ENCODE data around the gene FXN. TPM values are rescaled to one million over a fixed set of nuclear protein-coding genes. Genes with fewer than 3 reads are reported as not detected.

Gene FXN
- total and polyA plus RNA-seq, 2 experiments from 2014 or later: 5.6 to 22.0 TPM

DNA sequence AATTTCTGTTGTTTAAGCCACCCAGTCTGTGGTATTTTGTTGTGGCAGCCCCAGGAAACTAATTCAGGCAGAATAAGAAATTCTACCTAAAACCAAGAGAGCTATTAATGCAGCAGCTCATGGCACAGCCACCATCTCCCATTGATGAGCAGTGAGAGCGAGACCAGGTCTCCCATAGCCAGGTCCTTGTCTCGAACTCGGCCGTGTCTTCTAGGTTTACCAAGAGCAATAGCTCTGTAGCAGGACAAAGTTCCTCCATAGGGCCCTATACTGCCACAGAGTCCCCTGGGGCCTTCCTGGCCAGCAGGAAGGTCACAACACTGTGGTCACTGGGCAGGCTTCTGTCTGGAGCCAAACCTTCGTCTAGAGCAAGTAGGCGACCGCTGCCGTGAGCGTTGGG lies 104.0 kb downstream of the FXN start:
- 88 to 92% methylated on average over 9 of the region's 9 CpGs for WGBS, 2 experiments (ENCODE audit: low coverage in 1 of 2, low lambda C conversion rate in 2 of 2, missing lambda C conversion rate in 2 of 2)
- H3F3A ChIP-seq (ENCODE audit: insufficient read depth): no peaks in the 10 kb centered on the region
- no peak overlapping the region for H3K4me2 ChIP-seq (ENCODE audit: unreplicated experiment)
- no peak overlapping the region for H3K27ac ChIP-seq
- no peak for TF ChIP-seq EZH2phosphoT487 (IDR thresholded peaks at IDR 0.05; ENCODE audit: insufficient read depth, low read depth)
- no peak for TF ChIP-seq EZH2 (IDR thresholded peaks at IDR 0.05; ENCODE audit: insufficient read depth, poor library complexity, severe bottlenecking)
- no peak overlapping the region for H3K4me3 ChIP-seq
- no peak overlapping the region for H2AFZ ChIP-seq
- no peak for DNase-seq
- no peaks in the 10 kb centered on the region for H3K36me3 ChIP-seq (ENCODE audit: low read depth)
- H3K27me3 ChIP-seq (replicated peaks; ENCODE audit: insufficient read depth): no peaks in the 10 kb centered on the region
- H4K20me1 ChIP-seq (ENCODE audit: insufficient read depth): no peaks in the 10 kb centered on the region
- H3K4me1 ChIP-seq (ENCODE audit: insufficient read depth): no peaks in the 10 kb centered on the region
- H3K79me2 ChIP-seq (ENCODE audit: insufficient read depth): no peaks in the 10 kb centered on the region
- no peak overlapping the region for H3K9ac ChIP-seq
- H3K9me3 ChIP-seq (ENCODE audit: low read depth): no peaks in the 10 kb centered on the region
- in situ Hi-C loops (cut with MboI): no loop called here
- no peaks in the 10 kb centered on the region for H3K9me2 ChIP-seq (ENCODE audit: insufficient read depth)

DNA sequence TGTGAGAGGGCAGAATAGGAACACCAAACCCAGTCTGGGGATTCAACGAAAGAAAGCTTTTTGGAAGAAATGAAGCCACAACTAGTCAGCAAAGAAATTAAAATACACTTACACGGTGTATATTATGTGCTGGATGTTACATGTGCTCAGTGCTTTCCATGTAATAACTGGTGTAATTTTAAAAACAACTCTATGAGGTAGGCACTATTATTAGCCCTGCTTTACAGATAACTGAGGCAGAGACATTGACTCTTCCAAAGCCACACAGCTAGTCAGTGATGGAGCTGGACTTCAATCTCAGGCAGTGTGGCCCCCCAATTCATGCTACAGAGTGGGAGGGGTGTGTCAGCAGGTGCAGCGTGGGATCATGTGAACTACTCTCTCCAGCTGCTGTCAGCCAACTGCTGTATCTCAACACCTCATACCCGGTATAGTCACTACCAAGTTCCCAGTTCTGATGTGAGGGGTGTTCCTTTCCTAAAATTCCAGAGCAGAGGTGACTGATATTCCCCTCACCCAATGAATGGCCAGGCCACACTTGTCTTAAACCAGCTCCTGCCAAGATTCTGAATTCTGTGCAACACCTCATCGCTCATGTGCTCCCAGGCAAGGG lies 104.7 kb downstream of the FXN start:
- no peak overlapping the region for H3K4me2 ChIP-seq (ENCODE audit: unreplicated experiment)
- in situ Hi-C loops (cut with MboI): loop anchor here (10.0 kb wide), 1 partner anchor 55 kb away; no protein-coding TSS in a partner anchor
- H3K36me3 ChIP-seq (ENCODE audit: low read depth): no peaks in the 10 kb centered on the region
- H3F3A ChIP-seq (ENCODE audit: insufficient read depth): no peaks in the 10 kb centered on the region
- 92 to 95% methylated on average over 5 of the region's 5 CpGs for WGBS, 2 experiments (ENCODE audit: low coverage in 1 of 2, low lambda C conversion rate in 2 of 2, missing lambda C conversion rate in 2 of 2)
- DNase-seq: no peak
- H4K20me1 ChIP-seq (ENCODE audit: insufficient read depth): no peaks in the 10 kb centered on the region
- no peaks in the 10 kb centered on the region for H3K27me3 ChIP-seq (replicated peaks; ENCODE audit: insufficient read depth)
- TF ChIP-seq EZH2phosphoT487 (IDR thresholded peaks at IDR 0.05; ENCODE audit: insufficient read depth, low read depth) (no peak), EZH2 (IDR thresholded peaks at IDR 0.05; ENCODE audit: insufficient read depth, poor library complexity, severe bottlenecking) (no peak)
- H3K9me3 ChIP-seq (ENCODE audit: low read depth): no peaks in the 10 kb centered on the region
- H3K4me1 ChIP-seq (ENCODE audit: insufficient read depth): 0 out of 2 replicates have a peak, but pooled peaks cover 4% of the 10 kb centered on the region
- no peaks in the 10 kb centered on the region for H3K79me2 ChIP-seq (ENCODE audit: insufficient read depth)
- H3K9ac ChIP-seq: no peak overlapping the region
- H3K9me2 ChIP-seq (ENCODE audit: insufficient read depth): no peaks in the 10 kb centered on the region
- no peak overlapping the region for H3K4me3 ChIP-seq
- H2AFZ ChIP-seq: no peak overlapping the region
- no peak overlapping the region for H3K27ac ChIP-seq

DNA sequence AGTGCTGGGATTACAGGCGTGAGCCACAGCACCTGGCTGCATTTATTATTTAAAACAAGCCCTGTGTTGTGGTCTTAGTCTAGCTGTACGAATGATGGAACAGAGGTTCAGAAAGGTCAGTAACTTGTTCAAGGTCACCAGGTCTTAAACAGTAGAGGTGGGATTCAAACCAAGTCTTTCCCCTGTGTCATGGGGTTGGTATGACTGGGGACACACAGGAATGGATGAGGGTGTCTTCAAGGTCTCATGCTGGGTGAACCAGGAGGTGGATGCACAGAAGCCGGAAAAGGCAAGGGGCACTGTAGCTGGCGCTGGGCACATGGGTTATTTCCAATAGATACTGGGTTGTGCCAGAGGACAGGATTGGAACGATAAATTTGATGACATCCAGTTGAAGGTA lies 106.3 kb downstream of the FXN start:
- Histone ChIP-seq H3K9me3 (ENCODE audit: low read depth) (no peaks in the 10 kb centered on the region), H2AFZ (no peak overlapping the region), H3K4me1 (ENCODE audit: insufficient read depth) (0 out of 2 replicates have a peak, but pooled peaks cover 4% of the 10 kb centered on the region), H3F3A (ENCODE audit: insufficient read depth) (no peaks in the 10 kb centered on the region), H3K79me2 (ENCODE audit: insufficient read depth) (no peaks in the 10 kb centered on the region), H3K4me2 (ENCODE audit: unreplicated experiment) (no peak overlapping the region), H3K27ac (no peak overlapping the region), H3K9ac (no peak overlapping the region), H3K27me3 (replicated peaks; ENCODE audit: insufficient read depth) (no peaks in the 10 kb centered on the region), H3K36me3 (ENCODE audit: low read depth) (no peaks in the 10 kb centered on the region), H3K9me2 (ENCODE audit: insufficient read depth) (no peaks in the 10 kb centered on the region), H4K20me1 (ENCODE audit: insufficient read depth) (no peaks in the 10 kb centered on the region), H3K4me3 (no peak overlapping the region)
- no peak for TF ChIP-seq EZH2 (IDR thresholded peaks at IDR 0.05; ENCODE audit: insufficient read depth, poor library complexity, severe bottlenecking)
- TF ChIP-seq EZH2phosphoT487 (IDR thresholded peaks at IDR 0.05; ENCODE audit: insufficient read depth, low read depth): no peak
- 92 to 95% methylated on average over 5 of the region's 5 CpGs for WGBS, 2 experiments (ENCODE audit: low coverage in 1 of 2, low lambda C conversion rate in 2 of 2, missing lambda C conversion rate in 2 of 2)
- in situ Hi-C loops (cut with MboI): loop anchor here (10.0 kb wide), 1 partner anchor 57 kb away; no protein-coding TSS in a partner anchor
- DNase-seq: no peak

DNA sequence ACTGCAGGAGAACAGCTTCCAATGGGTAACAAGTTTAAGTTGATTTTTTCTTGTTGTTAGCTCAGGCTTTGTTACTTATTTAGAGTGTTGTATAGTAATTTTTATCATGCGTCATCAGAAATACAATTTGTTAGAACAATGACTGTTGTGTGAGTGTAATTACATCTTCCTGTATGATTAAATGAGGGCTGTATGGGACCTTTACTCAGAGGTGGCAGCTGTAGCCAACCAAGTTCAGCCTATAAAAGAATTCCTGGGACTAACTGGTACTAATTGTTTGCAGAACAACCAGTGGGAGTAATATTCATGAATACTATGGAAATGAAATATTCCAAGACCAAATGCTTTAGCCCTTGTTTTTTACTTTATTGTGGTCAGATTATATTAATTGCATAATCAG lies 107.7 kb downstream of the FXN start:
- 0 out of 2 replicates have a peak, but pooled peaks cover 4% of the 10 kb centered on the region for H3K4me1 ChIP-seq (ENCODE audit: insufficient read depth)
- H2AFZ ChIP-seq: no peak overlapping the region
- no peak overlapping the region for H3K4me3 ChIP-seq
- H3K27ac ChIP-seq: no peak overlapping the region
- no peaks in the 10 kb centered on the region for H3K9me2 ChIP-seq (ENCODE audit: insufficient read depth)
- in situ Hi-C loops (cut with MboI): loop anchor here (10.0 kb wide), 1 partner anchor 58 kb away; no protein-coding TSS in a partner anchor
- peak; percentile 15 for DNase-seq
- H3K79me2 ChIP-seq (ENCODE audit: insufficient read depth): no peaks in the 10 kb centered on the region
- H3K9ac ChIP-seq: no peak overlapping the region
- H3K9me3 ChIP-seq (ENCODE audit: low read depth): no peaks in the 10 kb centered on the region
- no peaks in the 10 kb centered on the region for H3K27me3 ChIP-seq (replicated peaks; ENCODE audit: insufficient read depth)
- 69 to 76% methylated on average over 1 of the region's 1 CpG for WGBS, 2 experiments (ENCODE audit: low coverage in 1 of 2, low lambda C conversion rate in 2 of 2, missing lambda C conversion rate in 2 of 2)
- H3F3A ChIP-seq (ENCODE audit: insufficient read depth): no peaks in the 10 kb centered on the region
- H3K4me2 ChIP-seq (ENCODE audit: unreplicated experiment): no peak overlapping the region
- H4K20me1 ChIP-seq (ENCODE audit: insufficient read depth): no peaks in the 10 kb centered on the region
- no peaks in the 10 kb centered on the region for H3K36me3 ChIP-seq (ENCODE audit: low read depth)
- TF ChIP-seq EZH2phosphoT487 (IDR thresholded peaks at IDR 0.05; ENCODE audit: insufficient read depth, low read depth) (no peak), EZH2 (IDR thresholded peaks at IDR 0.05; ENCODE audit: insufficient read depth, poor library complexity, severe bottlenecking) (no peak)
